Ramos (cell line): Measurements from ENCODE around the gene COL18A1.

Experiments
- in situ Hi-C: fragments of 300-500 bp; cut with MboI; formaldehyde crosslinking; loops from one replicate; pipeline ENCODE4 v1.14.3; 2022; ENCODE audit warnings: low sequenced_read_pairs; ENCODE audit not compliant: unreplicated experiment

Gene COL18A1

DNA sequence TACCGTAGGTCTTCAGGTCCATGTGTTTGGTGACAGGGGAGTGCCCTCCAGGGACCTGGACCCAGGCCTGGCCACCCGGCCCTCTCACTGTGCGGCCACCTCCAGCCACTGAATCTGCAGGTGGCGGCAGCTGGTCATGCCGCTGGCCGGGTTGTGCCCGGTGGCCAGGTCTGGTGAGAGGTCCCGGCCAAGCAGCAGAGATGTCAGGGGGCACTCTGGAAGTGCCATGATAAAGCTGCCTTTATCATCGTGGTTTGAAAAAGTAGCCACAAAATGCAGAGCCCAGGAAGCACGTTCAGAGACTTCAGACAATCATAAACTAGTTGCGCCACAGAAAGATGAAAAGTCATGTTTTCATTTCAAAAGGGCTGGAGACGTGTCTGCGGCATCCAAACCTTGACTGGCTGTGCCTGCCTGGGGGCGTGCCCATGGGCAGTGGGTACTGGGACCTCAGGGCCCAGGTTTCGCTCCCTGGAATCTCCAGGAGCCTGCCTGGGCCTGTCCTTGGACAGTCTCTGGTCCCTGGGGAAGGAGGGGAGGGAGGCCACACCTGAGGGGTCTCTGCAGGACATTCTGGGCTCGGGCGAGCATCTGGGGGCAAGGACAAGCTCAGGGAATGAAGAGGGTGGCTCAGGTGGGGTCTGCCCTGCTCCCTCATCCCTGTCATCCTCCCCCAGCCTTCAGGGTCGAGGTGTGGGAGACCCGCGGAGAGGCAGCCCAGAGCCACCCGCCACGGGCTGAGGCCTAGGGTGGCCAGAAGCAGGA lies 44.9 kb downstream of the COL18A1 start:
- in situ Hi-C loops = loop anchor here (10.0 kb wide), 1 partner anchor 305 kb away; no protein-coding TSS in a partner anchor

- in situ Hi-C loops = no loop called here
Observed at GRCh38 chr21:45450423-45451090, 45.6 kb downstream of the COL18A1 start.

DNA sequence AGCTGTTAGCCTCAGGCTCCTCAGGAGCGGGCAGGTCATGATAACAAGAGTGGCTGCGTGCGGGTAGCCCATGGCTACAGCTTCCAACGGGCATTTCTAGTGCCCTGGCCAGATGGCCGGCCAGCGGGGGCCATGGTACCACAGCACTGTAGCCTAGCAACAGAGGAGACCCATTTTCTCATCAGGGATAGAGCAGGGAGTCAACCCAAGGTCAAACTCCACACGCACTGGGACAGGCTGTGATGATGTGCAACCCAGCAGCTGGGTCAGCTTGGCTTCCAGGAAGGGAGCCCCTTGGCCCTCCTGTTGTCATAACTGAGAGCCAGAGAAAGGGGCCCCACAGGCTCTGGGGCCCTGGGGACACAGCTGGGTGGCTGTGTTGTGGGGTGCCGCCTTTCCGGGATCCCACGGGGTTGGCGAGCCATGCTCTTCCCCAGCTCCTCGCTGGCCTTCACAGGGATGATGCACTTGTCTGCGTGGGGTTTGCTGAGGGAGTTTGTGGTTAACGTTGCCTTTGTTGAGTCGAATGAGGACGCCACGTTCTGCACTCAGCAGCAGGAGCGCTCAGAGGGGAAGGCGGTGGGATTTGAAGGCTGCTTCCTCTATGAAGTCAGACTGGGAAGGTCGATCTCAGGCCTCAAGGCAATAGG lies 46.3 kb downstream of the COL18A1 start:
- in situ Hi-C loops = no loop called here

DNA sequence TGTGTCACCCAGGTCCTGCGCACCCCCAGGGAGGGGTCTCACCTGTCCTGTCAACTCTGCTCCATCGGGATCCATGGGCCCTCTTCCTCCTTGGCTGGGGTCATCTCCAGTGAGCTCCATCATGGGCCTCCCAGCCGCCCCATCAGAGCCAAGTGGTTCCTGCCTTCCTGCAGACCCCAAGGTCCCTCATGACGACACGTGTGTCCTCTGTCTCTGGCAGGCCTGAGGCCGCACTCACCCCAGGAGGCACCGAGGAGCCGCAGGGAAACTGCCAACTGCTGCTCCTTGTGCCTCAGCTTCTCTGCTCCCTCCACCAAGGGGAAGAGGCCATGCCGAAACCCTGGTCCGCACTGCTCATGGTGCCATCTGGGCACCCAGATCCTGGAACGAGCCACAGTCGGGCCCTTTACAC lies 46.8 kb downstream of the COL18A1 start:
- in situ Hi-C loops = no loop called here

- in situ Hi-C loops = no loop called here
Observed at GRCh38 chr21:45452696-45453307, 47.8 kb downstream of the COL18A1 start.

DNA sequence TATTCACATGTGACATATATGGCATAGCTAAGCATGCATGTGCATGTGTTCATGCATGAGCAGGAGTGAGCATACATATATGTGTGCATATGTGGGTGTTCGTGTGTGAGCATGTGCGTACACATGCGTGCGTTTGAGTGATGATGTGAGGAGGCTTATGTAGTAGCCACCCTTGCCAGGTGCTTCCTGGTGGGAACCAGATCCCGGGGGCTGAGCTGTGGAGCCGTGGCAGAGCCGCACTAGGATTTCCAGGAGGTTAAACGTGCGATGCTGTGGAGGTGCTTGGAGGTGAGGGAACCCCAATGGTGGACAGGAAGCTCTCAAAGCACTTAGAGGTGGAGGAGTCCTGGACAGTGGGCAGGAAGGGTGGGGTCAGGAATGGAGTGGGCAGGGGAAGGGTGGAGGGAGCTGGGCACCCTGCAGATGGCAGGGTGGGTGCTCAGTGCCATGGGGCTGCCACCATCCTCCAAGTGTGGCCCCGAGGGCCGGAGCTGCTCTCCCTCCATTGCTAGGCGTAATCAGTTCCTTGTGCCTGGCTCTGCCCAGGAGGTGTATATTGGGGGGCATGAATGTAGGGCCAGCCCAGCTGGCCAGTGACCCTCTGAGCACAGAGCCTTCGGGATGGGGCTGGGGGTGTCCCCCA lies 48.5 kb downstream of the COL18A1 start:
- in situ Hi-C loops = no loop called here

DNA sequence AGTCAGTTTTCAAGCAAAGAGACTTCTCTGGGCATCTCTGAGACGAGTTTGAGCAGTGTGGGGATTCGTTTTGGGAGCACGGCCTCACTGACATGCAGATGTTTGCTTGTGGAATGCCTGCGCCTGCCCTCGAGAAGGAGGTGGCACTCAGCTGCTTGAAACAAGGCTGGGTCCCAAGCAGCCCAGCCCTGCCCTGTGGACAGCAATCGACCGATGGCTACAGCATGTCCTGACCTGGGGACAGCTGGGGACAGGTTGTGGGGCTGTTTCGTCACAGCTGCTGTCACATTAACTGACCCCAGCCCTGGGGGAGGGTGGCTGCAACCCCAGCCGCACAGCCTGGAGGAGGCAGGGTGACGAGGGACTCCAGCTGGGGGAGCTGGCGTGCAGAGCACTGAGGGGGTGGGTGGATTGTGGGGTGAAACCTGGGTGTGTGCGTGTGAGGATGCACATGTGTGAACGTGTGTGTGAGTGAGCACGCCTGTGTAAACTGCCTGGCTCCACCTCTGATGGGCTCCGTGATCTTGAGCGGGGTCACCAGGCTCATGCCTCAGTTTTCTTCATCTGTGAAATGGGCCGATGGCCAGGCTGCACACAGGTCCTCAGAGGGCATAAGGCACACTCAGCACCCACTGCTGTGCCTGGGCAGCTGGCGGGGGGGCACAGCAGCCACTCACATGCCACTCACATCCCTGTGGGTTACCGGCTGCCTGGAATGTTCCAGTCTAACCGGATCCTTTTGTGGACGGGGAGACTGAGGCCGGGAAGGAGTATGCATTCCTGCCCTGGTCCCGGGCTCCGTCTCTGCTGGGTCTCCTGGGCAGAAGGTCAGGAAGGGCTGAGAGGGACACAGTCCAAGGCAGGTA lies 49.3 kb downstream of the COL18A1 start:
- in situ Hi-C loops = no loop called here

DNA sequence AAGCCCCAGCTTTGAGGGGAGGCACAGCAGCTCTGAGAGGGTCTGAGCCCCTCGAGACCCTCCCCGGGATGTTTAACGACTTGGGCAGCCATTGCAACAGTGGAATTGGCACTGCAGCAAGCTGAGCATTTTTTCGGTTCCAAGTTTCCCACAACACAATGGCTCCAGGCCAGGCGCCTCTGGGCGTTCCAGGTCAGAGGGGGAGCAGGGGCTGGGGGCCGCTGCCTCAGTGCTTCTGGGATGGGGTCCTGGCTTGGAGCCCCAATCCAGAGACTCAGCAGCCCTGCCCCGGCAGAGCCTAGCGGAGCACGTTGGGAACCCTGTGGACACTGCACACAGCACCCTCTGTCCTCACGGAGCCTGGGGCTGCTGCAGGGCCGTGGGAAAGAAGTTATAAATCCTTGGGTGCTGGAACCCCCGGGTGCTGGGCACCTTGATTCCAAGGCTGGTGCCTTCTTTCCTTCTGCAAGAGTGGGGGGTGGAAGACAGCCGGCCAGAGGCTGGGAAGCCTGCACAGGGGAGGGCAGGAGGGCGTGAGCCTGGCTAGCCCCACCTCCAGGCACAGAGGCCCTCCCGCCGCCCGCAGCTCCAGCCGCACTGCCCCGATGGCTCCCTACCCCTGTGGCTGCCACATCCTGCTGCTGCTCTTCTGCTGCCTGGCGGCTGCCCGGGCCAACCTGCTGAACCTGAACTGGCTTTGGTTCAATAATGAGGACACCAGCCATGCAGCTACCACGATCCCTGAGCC lies 50.1 kb downstream of the COL18A1 start:
- in situ Hi-C loops = no loop called here

DNA sequence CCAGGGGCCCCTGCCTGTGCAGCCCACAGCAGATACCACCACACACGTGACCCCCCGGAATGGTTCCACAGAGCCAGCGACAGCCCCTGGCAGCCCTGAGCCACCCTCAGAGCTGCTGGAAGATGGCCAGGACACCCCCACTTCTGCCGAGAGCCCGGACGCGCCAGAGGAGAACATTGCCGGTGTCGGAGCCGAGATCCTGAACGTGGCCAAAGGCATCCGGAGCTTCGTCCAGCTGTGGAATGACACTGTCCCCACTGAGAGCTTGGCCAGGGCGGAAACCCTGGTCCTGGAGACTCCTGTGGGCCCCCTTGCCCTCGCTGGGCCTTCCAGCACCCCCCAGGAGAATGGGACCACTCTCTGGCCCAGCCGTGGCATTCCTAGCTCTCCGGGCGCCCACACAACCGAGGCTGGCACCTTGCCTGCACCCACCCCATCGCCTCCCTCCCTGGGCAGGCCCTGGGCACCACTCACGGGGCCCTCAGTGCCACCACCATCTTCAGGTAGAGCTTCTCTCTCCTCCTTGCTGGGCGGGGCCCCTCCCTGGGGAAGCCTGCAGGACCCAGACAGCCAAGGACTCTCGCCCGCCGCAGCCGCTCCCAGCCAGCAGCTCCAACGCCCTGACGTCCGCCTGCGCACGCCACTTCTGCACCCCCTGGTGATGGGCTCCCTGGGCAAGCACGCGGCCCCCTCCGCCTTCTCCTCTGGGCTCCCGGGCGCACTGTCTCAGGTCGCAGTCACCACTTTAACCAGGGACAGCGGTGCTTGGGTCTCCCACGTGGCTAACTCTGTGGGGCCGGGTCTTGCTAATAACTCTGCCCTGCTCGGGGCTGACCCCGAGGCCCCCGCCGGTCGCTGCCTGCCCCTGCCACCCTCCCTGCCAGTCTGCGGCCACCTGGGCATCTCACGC lies 51.0 kb downstream of the COL18A1 start:
- in situ Hi-C loops = no loop called here

GRCh38 chr21:45456584-45457160 lies 51.7 kb downstream of the COL18A1 start:
- in situ Hi-C loops = no loop called here

DNA sequence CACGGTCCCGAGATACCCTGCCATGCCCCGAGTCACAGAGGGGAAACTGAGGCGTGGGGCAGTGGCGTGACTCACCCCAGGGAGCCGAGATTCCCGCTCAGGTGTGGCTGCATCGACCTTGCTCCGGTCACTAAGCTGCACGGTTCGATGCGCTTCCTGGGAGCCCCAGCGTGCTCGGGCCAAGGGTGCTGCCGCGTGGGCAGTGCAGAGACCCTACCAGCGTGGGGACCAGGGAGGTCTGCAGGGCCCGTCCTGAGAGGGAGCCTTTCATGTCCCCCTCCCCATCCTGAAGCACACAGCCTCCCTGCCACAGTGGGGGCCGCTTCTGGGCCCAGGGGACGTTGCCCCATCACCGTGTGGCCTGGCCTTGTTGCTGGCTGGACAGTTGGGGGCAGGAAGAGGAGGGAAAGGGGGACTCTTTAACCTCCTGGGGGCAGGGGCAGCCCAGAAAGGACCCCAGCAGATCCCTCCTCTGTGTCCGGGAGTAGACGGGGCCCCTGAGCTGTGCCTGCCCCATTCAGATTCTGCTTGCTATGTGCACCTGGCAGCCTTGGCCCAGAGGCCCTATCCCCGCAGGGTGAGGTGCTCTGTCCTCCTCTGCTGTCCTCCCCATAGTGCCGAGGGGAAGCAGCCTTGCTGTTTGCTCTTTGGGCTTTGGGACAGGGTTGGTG lies 52.3 kb downstream of the COL18A1 start:
- in situ Hi-C loops = no loop called here

GRCh38 chr21:45457832-45458172 lies 52.8 kb downstream of the COL18A1 start:
- in situ Hi-C loops = no loop called here

DNA sequence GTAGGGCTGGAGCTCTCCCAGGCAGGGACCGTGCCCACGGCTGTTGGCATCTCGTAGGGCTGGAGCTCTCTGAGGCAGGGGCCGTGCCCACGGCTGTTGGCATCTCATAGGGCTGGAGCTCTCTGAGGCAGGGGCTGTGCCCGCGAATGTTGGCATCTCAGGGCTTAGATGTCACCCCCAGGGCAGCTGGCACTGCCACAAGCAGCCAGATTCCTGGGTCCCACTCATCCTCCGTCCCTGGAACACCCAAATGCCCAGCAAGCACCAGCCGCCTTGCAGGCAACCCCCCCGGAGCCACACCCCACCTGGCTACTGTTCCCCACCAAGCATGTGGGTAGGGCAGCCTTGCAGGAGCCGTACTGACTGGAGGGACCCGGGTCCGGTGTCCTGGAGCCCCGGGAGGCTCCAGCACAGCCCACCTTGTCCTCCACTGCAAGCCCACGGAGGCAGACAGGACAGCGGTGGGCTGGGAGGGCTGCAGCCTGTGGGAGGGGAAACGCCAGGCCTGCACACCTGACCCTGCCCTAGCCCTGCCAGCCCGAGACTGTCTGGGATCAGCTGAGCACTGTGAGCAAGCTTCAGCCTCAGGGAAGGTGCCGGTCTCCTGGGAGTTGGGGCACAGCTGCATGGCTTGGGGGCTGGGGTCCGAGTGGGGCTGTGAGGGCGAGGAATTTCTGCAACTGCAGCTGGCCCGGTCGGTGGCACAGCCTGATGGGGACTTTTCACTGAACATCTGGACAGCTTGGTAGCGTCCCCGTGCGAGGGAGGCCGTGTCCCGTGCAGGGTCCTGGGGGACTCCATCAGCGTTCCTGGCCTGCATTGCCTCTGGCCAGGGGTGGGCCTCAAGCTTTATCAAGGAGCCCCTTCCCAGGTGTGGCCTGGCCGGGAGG lies 53.6 kb downstream of the COL18A1 start:
- in situ Hi-C loops = no loop called here

- in situ Hi-C loops = no loop called here
Observed at GRCh38 chr21:45459171-45460010, 54.4 kb downstream of the COL18A1 start.

DNA sequence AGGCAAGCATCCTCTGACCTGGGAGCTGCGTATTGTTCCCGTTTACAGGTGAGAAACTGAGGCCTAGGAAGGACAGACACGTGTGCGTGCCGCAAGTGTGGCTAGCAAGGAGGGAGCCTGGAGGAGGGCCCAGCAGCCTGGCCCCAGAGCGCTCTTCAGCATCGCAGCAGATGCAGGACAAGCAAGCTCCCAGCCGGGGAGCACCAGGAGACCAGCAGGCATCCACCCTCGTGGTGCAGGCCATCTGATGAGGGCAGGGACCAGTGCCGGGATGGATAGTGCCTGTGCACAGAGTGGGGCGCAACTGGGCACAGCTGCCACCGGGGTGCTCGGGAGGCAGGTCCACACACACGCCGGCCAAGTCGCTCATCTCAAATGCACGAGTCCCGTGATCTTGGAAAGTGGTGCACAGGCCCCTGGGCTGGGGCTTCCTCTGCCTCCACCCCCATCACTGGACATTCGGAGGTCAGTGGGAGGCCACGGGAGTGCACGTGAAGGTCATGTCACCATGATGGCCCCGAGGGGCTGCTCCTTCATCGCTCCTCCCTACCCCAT lies 55.1 kb downstream of the COL18A1 start:
- in situ Hi-C loops = no loop called here
